GM21526 (cell line): ENCODE results near the gene REXO1.

ENCODE experiments used
- ATAC-seq: cut with Tn5 transposase; IDR thresholded peaks from one replicate; pipeline ENCODE4 v1.9.1; 2021; ENCODE audit warnings: moderate library complexity; ENCODE audit not compliant: unreplicated experiment, low FRiP score

REXO1 gene

GRCh38 chr19:1836458-1837221, 11.6 kb downstream of the REXO1 start:
- no peak for ATAC-seq

GRCh38 chr19:1833540-1833939, 14.7 kb downstream of the REXO1 start:
- no peak for ATAC-seq

GRCh38 chr19:1832046-1832663, 16.1 kb downstream of the REXO1 start:
- no peak for ATAC-seq

GRCh38 chr19:1830978-1831377, 17.3 kb downstream of the REXO1 start:
- ATAC-seq, result no peak

GRCh38 chr19:1830568-1830967, 17.7 kb downstream of the REXO1 start:
- ATAC-seq, result no peak

- ATAC-seq, result no peak
These were observed 18.3 kb downstream of the REXO1 start for GRCh38 chr19:1829958-1830357.

GRCh38 chr19:1828279-1829238, 19.7 kb downstream of the REXO1 start:
- ATAC-seq, result no peak

- ATAC-seq, result no peak
These were observed 20.6 kb downstream of the REXO1 start for GRCh38 chr19:1827566-1828278.

GRCh38 chr19:1826557-1827521, 21.4 kb downstream of the REXO1 start:
- no peak for ATAC-seq

- ATAC-seq, result no peak
These were observed 22.2 kb downstream of the REXO1 start for GRCh38 chr19:1825909-1826556.

GRCh38 chr19:1824252-1824622, 24.0 kb downstream of the REXO1 start:
- no peak for ATAC-seq

- ATAC-seq, result no peak
These were observed 24.6 kb downstream of the REXO1 start for GRCh38 chr19:1823539-1824251.

- ATAC-seq, result no peak
These were observed 25.3 kb downstream of the REXO1 start for GRCh38 chr19:1823020-1823419.

- ATAC-seq, result no peak
These were observed 26.1 kb downstream of the REXO1 start for GRCh38 chr19:1822210-1822609.

- ATAC-seq, result no peak
These were observed 28.7 kb downstream of the REXO1 start for GRCh38 chr19:1819341-1820255.

- no peak for ATAC-seq
These were observed 29.6 kb downstream of the REXO1 start for GRCh38 chr19:1818549-1819195.
